ENCODE measurements around the gene DHRS7.
A peak's percentile ranks its signal among the peaks of the same experiment; 100 is the strongest.

DHRS7 gene, protein sequence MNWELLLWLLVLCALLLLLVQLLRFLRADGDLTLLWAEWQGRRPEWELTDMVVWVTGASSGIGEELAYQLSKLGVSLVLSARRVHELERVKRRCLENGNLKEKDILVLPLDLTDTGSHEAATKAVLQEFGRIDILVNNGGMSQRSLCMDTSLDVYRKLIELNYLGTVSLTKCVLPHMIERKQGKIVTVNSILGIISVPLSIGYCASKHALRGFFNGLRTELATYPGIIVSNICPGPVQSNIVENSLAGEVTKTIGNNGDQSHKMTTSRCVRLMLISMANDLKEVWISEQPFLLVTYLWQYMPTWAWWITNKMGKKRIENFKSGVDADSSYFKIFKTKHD

DNA sequence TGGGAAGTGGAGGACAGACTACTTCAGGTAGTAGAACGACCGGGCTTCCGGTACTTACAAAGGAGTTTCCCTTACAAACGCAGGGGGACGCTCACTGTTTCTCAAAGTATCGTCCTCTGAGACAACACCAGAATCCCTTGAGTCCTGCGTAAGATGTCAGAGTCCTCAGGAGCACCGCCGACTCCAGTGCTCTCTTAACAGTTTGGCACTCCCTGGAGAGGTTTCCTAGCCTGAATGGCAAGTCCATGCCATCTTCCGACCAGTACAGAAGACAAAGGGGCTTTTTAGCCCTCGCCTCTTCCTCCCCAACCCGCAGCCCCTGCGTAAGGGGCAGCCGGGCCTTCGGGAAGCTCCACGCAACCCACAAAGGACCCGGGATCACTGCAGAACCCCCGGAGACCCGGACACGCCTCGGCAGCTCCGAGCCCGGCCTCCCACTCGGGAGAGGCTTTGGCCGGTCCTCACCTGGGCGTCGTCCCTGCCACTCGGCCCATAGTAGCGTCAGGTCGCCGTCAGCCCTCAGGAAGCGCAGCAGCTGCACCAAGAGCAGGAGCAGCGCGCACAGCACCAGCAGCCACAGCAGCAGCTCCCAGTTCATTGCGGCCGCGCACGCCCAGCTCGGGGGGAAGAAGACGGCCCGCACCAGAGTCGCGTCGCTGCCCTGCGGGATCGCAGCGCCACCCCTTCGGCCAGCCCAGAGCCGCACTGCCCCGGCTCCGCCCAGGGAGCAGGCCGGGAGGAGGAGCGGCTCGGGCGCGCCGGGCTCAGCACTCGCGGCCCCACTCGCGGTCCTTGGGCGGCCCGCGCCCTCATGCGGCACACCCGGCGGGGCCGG, at the start of gene DHRS7:
Gene DHRS7, minus strand, starts transcription at position 687 of the 835 bp plus-strand sequence. Its CDS starts 89 bp downstream, at position 598.
- Histone ChIP-seq H3K9me3 (ENCODE audit: control insufficient read depth in 1 of 2, low read length in 2 of 2) (no peaks in the 10 kb centered on the region), H3K27me3 (ENCODE audit: control insufficient read depth in 1 of 2, insufficient read depth in 2 of 2, low read length in 2 of 2) (peaks cover 0 to 3% of the 10 kb centered on the region in 2 donors), H3K4me1 (ENCODE audit: control insufficient read depth in 1 of 2, insufficient read depth in 2 of 2, low read length in 2 of 2) (peaks cover 5 to 10% of the 10 kb centered on the region in 2 donors), H3K4me3 (ENCODE audit: low read depth in 1 of 2, low read length in 2 of 2) (peak within 1 kb of the TSS; percentile 78 to 90), H3K9ac (ENCODE audit: low read depth in 1 of 2, low read length in 2 of 2) (peak within 1 kb of the TSS; percentile 90 to 99), H3K36me3 (ENCODE audit: control insufficient read depth in 1 of 2, insufficient read depth in 2 of 2, low read length in 2 of 2) (no peaks in the 10 kb centered on the region), H3K27ac (ENCODE audit: low read depth, low read length) (peak within 1 kb of the TSS; percentile 84)

DNA sequence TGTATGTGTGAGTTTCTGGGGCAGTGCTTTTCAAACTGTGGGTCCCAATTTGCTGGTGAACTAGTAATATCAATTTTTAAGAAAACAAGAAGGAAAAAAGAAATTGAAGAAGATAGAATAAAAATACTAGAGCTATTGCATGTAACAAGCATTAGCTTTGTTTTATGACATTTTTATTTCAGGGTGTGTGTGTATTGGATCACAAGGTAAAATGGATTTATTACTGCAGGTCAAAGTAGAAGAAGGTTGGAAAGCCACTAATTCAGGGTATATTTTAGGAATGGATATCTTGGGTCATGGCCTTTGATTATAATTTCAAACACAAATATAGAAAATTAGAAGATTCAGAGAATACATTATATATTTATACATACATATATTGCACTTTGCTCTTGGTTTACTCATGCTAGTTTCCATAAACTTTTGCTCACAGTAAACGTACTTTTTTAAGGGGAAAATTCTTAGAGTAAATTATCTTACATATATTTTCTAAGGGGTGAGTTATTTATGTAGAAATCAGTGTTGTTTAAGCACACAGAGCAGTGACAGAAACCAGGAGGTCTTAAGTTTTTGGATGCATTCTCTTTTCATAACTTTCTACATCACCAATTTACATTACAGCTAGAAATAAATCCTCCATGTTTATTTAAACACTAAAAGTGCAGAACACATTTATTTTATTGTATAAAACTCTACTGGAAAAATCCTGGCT, 49.4 kb upstream of the DHRS7 start:
- Histone ChIP-seq H3K4me1 (ENCODE audit: control insufficient read depth in 1 of 2, insufficient read depth in 2 of 2, low read length in 2 of 2) (peaks cover 12 to 24% of the 10 kb centered on the region in 2 donors), H3K27ac (ENCODE audit: low read depth, low read length) (no peak overlapping the region), H3K9me3 (ENCODE audit: control insufficient read depth in 1 of 2, low read length in 2 of 2) (no peaks in the 10 kb centered on the region)

DNA sequence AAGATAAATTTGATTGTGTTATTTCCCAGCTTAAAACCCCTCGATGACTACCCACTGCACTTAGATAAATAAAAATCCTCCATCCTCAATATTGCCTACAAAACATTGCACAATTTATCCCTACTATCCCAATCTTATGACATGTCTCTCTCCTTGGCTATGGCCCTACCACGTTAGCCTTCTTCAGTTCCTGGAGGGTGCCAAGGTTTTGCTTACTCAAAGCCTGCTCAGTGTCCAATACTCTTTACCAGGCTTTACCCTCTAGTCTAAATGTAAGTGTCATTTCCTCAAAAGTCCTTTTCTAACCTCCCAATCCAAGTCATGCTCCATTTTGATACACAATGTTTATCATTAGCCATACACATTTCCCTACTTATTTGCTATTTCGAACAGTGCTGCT, 48.8 kb upstream of the DHRS7 start:
- Histone ChIP-seq H3K36me3 (ENCODE audit: control insufficient read depth in 1 of 2, insufficient read depth in 2 of 2, low read length in 2 of 2) (no peaks in the 10 kb centered on the region), H3K9ac (ENCODE audit: low read depth in 1 of 2, low read length in 2 of 2) (no peak overlapping the region), H3K9me3 (ENCODE audit: control insufficient read depth in 1 of 2, low read length in 2 of 2) (no peaks in the 10 kb centered on the region), H3K4me3 (ENCODE audit: low read depth in 1 of 2, low read length in 2 of 2) (peak overlapping the region in 1 of 2 donors; percentile 20), H3K4me1 (ENCODE audit: control insufficient read depth in 1 of 2, insufficient read depth in 2 of 2, low read length in 2 of 2) (peaks cover 12 to 24% of the 10 kb centered on the region in 2 donors), H3K27me3 (ENCODE audit: control insufficient read depth in 1 of 2, insufficient read depth in 2 of 2, low read length in 2 of 2) (no peaks in the 10 kb centered on the region), H3K27ac (ENCODE audit: low read depth, low read length) (no peak overlapping the region)

More for the DNA sequence above, 49.4 kb upstream of the DHRS7 start:
- no peak overlapping the region for H3K9ac ChIP-seq (ENCODE audit: low read depth in 1 of 2, low read length in 2 of 2)
- H3K4me3 ChIP-seq (ENCODE audit: low read depth in 1 of 2, low read length in 2 of 2) = peak overlapping the region in 1 of 2 donors; percentile 20
- H3K27me3 ChIP-seq (ENCODE audit: control insufficient read depth in 1 of 2, insufficient read depth in 2 of 2, low read length in 2 of 2) = no peaks in the 10 kb centered on the region
- no peaks in the 10 kb centered on the region for H3K36me3 ChIP-seq (ENCODE audit: control insufficient read depth in 1 of 2, insufficient read depth in 2 of 2, low read length in 2 of 2)

DNA sequence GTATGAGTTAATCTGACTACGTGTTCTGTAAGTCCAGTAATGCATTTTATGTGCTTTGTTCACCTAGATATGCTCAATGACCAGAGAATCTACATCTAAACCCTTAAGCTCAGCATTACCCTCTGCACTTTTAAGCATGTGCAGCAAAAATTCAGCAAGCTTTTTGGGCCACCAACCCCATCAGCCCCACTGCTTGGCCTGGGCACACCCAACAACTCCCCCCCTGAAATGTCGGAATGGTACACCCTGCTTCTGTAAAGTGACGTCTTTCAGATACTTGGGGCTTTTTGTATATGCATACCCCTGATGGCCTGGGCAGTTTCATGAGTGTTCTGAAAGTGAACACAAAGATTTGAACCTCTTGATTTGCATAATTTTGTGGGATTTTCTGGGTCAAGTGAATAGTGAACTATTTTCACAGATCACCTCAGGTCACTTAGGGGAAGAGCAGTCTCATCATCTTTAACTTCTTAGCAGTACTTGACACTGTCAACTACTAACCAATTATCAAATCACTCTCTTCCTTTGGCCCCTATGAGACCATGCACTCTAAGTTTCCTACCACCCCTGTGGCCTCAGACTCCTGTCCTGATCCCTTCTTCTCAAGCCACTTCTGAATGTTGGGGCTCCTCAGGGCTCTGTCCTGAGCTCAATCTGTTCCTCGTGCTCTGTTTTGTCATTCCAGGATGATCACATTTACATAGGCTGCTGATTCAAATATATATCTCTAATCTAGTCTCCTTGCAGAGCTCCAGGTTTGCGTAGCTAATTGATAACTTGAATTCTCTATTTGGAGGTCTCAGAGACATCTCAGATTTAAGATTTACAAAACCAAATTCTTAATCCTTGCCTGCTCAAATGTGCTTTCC, 47.5 kb upstream of the DHRS7 start:
- Histone ChIP-seq H3K36me3 (ENCODE audit: control insufficient read depth in 1 of 2, insufficient read depth in 2 of 2, low read length in 2 of 2) (no peaks in the 10 kb centered on the region), H3K9ac (ENCODE audit: low read depth in 1 of 2, low read length in 2 of 2) (no peak overlapping the region), H3K4me3 (ENCODE audit: low read depth in 1 of 2, low read length in 2 of 2) (no peak overlapping the region), H3K9me3 (ENCODE audit: control insufficient read depth in 1 of 2, low read length in 2 of 2) (no peaks in the 10 kb centered on the region), H3K27me3 (ENCODE audit: control insufficient read depth in 1 of 2, insufficient read depth in 2 of 2, low read length in 2 of 2) (no peaks in the 10 kb centered on the region), H3K4me1 (ENCODE audit: control insufficient read depth in 1 of 2, insufficient read depth in 2 of 2, low read length in 2 of 2) (peaks cover 12 to 24% of the 10 kb centered on the region in 2 donors), H3K27ac (ENCODE audit: low read depth, low read length) (no peak overlapping the region)

DNA sequence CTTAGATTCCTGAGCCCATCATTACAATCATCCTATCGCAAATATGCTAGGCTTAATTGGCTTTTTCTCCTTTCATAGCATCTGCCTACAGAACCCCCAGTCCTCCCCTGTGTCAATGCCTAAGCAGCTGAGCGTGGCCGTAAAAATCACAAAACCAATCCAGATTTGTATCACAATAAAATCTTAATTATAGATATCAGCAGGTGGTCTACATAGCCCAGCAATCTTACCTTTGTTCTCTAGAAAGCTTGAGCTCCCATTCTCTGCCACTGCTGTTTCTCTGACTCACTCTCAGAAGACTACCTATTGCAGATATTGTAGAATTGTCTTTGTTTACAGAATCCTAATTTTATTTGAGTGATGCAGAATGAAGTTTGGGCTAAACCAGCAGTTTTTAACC, 46.0 kb upstream of the DHRS7 start:
- H3K27ac ChIP-seq (ENCODE audit: low read depth, low read length) = no peak overlapping the region
- no peaks in the 10 kb centered on the region for H3K36me3 ChIP-seq (ENCODE audit: control insufficient read depth in 1 of 2, insufficient read depth in 2 of 2, low read length in 2 of 2)
- H3K9me3 ChIP-seq (ENCODE audit: control insufficient read depth in 1 of 2, low read length in 2 of 2) = no peaks in the 10 kb centered on the region
- H3K4me1 ChIP-seq (ENCODE audit: control insufficient read depth in 1 of 2, insufficient read depth in 2 of 2, low read length in 2 of 2) = peaks cover 12 to 24% of the 10 kb centered on the region in 2 donors
- no peak overlapping the region for H3K4me3 ChIP-seq (ENCODE audit: low read depth in 1 of 2, low read length in 2 of 2)
- no peak overlapping the region for H3K9ac ChIP-seq (ENCODE audit: low read depth in 1 of 2, low read length in 2 of 2)
- H3K27me3 ChIP-seq (ENCODE audit: control insufficient read depth in 1 of 2, insufficient read depth in 2 of 2, low read length in 2 of 2) = no peaks in the 10 kb centered on the region

DNA sequence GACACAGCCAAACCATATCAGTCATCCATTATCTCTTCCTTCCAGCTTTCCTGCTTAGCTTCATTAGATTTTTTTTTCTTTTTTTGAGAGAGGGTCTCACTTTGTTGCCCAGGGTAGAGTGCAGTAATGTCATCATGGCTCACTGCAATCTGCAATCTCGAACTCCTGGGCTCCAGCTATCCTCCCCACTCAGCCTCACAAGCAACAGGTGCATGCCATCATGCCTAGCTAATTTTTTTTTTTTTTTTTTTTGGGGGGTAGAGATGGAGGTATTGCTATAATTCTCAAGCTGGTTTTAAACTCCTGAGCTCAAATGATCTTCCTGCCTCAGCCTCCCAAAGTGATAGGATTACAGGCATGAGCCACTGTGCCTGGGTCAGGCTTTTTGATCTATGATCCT, 45.5 kb upstream of the DHRS7 start:
- Histone ChIP-seq H3K27ac (ENCODE audit: low read depth, low read length) (no peak overlapping the region), H3K27me3 (ENCODE audit: control insufficient read depth in 1 of 2, insufficient read depth in 2 of 2, low read length in 2 of 2) (no peaks in the 10 kb centered on the region), H3K9ac (ENCODE audit: low read depth in 1 of 2, low read length in 2 of 2) (no peak overlapping the region), H3K9me3 (ENCODE audit: control insufficient read depth in 1 of 2, low read length in 2 of 2) (no peaks in the 10 kb centered on the region), H3K4me3 (ENCODE audit: low read depth in 1 of 2, low read length in 2 of 2) (no peak overlapping the region), H3K36me3 (ENCODE audit: control insufficient read depth in 1 of 2, insufficient read depth in 2 of 2, low read length in 2 of 2) (no peaks in the 10 kb centered on the region), H3K4me1 (ENCODE audit: control insufficient read depth in 1 of 2, insufficient read depth in 2 of 2, low read length in 2 of 2) (peaks cover 12 to 24% of the 10 kb centered on the region in 2 donors)

DNA sequence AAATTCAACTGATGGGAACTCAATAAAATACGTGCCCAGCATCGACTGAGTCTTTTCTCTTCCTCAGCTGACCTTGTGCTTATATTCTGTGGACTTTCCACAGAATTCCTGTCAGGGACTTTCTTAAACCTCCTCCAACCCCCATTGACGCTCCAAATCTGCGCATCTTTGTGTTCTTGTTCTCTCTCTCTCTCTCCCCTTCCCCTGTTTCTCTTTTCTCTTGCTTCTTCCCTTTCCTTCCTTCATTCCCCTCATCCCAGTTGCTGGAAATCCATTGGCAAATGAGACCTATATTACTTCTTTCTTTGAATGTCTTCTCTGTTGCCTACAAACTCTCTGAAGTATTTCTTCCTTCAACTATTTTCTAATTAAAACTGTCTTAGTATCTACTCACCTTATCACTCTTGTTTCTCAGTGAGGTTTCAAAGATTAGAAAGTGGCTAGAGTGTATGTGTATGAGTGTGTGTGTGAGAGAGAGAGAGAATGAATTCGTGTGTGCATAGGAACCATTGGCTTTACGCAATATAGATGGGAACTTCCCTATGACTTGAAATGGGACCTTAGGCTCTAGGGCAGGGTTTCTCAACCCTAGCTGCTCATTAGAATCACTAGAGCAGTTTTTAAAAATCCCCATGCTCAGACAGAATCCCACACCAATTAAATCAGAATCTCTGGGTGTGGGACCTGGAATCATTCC, 41.8 kb upstream of the DHRS7 start:
- no peaks in the 10 kb centered on the region for H3K36me3 ChIP-seq (ENCODE audit: control insufficient read depth in 1 of 2, insufficient read depth in 2 of 2, low read length in 2 of 2)
- no peaks in the 10 kb centered on the region for H3K9me3 ChIP-seq (ENCODE audit: control insufficient read depth in 1 of 2, low read length in 2 of 2)
- no peak overlapping the region for H3K27ac ChIP-seq (ENCODE audit: low read depth, low read length)
- H3K27me3 ChIP-seq (ENCODE audit: control insufficient read depth in 1 of 2, insufficient read depth in 2 of 2, low read length in 2 of 2) = no peaks in the 10 kb centered on the region
- no peak overlapping the region for H3K9ac ChIP-seq (ENCODE audit: low read depth in 1 of 2, low read length in 2 of 2)
- no peak overlapping the region for H3K4me3 ChIP-seq (ENCODE audit: low read depth in 1 of 2, low read length in 2 of 2)
- peaks cover 0 to 4% of the 10 kb centered on the region in 2 donors for H3K4me1 ChIP-seq (ENCODE audit: control insufficient read depth in 1 of 2, insufficient read depth in 2 of 2, low read length in 2 of 2)

DNA sequence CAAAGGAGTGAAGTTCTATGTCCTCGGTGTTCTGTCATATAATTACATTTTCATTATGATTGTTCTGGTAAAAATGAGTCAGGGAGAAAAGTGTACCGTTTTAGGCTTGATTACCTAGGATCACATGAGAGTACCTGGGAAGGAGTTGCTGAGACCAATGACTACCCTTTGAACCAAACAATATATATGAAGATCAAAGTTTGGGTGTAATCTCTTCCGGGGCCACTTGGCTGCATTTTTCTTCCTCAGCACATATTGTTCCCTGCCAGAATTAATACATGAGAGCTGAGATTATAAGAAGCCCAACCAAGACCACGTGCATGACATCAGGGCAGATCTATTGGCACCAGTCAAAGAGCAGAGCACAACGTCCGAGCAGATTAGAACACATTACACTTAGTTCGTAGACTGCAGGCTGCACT, 41.1 kb upstream of the DHRS7 start:
- no peaks in the 10 kb centered on the region for H3K36me3 ChIP-seq (ENCODE audit: control insufficient read depth in 1 of 2, insufficient read depth in 2 of 2, low read length in 2 of 2)
- peaks cover 0 to 4% of the 10 kb centered on the region in 2 donors for H3K4me1 ChIP-seq (ENCODE audit: control insufficient read depth in 1 of 2, insufficient read depth in 2 of 2, low read length in 2 of 2)
- no peaks in the 10 kb centered on the region for H3K27me3 ChIP-seq (ENCODE audit: control insufficient read depth in 1 of 2, insufficient read depth in 2 of 2, low read length in 2 of 2)
- no peak overlapping the region for H3K27ac ChIP-seq (ENCODE audit: low read depth, low read length)
- H3K9me3 ChIP-seq (ENCODE audit: control insufficient read depth in 1 of 2, low read length in 2 of 2) = no peaks in the 10 kb centered on the region
- no peak overlapping the region for H3K9ac ChIP-seq (ENCODE audit: low read depth in 1 of 2, low read length in 2 of 2)
- H3K4me3 ChIP-seq (ENCODE audit: low read depth in 1 of 2, low read length in 2 of 2) = no peak overlapping the region
